GM12874 (cell line): ENCODE measurements around the gene RAP2A.

ENCODE experiments used
- CTCF ChIP-seq: IDR thresholded peaks from 2 replicates; pipeline ENCODE4 v1.5.1; 2011; ENCODE audit warnings: low read depth, mild to moderate bottlenecking, control low read depth, low read length, moderate library complexity; ENCODE audit not compliant: insufficient read depth

RAP2A gene

DNA sequence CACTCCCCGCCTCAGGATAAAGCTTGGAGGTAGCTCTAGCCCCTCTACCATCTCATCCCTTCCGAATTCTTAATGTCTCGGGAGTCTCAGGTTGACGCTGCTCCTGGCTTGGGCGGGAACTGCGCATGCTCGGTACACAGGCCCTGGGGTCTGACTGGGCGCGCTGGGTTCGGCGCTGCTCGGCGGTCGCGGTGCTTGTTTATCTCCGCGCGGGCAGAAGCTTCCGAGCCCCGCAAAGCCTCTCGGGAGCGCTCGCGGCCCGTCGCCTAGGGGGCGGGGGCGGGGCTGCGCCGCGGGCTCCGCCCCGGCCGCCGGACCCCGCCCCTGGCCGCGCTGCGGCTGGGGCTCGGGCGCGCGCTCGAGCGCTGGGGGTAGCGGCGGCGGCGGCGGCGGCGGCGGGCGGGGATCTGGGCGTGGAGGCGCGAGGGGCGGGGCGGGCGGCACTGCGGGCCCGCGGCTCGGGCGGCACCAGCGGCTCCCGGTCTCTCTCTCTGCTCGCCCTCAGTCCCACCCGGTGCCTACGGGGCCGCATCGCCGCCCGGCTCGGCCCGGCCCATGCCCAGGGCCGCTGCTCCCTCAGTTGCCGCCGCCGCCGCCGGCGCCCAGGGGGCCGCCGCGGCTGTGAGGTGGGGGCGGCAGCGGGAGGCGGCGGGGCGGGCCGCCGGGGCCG lies at the start of gene RAP2A:
Gene RAP2A (plus strand): TSS at position 443 of the 670 bp plus-strand sequence. CDS start 302 bp downstream, outside the sequence.
- TF ChIP-seq CTCF = peak; percentile 9; the same call in 1 of the 2 replicates

GRCh38 chr13:97384371-97384770 lies 49.6 kb upstream of the RAP2A start:
- no peak for TF ChIP-seq CTCF

- TF ChIP-seq CTCF = no peak
Measured at GRCh38 chr13:97385146-97385545, 48.8 kb upstream of the RAP2A start.

DNA sequence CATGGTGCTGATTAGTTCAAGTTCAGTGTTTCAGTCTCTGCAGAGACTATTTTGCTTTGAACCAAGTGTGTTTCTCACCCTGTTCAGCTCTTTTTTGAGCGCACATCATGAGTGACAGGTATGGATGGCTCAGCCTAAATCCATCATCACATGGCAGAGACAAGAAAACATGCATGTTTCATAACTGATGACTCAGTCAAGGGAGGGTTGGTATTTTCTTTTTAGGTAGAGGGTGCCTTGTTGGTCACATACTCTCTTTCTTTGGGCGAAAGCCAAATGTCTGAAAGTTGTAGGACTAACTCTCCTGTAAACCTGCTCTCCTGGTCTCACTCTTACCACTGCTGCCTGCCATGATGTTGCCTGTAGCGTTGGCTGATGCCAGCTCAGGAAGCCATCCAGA lies 48.1 kb upstream of the RAP2A start:
- TF ChIP-seq CTCF = no peak

DNA sequence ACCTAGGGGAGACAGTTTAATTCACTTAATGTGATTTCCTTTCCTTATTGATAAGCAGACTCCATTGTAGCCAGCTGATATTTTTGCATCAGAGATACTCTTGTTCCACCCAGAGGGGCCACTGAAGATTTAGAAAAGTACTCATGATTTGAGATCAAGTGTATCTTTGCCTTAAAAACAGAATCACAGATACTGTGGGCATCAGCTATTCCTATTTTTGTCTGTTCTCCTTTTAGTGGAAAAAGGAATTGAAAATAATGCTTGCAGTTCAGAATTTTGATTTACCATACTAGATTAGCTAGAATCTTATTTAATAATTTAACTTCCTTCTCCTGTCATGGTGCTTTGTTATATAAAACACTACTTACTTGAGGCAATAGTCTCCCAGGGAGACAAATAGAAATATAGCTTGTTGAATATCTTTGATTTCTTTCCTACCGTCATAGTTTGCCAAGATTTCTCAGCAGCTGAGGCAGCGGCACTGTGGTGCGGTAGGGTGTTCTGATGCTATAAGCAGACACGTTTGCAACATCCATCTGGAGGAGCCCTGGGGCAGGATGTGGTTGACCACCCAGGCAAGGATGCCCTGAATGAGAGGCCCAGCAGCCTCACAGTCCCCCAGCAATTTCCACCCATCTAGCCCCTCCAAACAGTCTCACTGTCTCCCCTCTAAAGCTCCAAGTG lies 47.0 kb upstream of the RAP2A start:
- no peak for TF ChIP-seq CTCF

- TF ChIP-seq CTCF = no peak
Measured at GRCh38 chr13:97387485-97387839, 46.5 kb upstream of the RAP2A start.

DNA sequence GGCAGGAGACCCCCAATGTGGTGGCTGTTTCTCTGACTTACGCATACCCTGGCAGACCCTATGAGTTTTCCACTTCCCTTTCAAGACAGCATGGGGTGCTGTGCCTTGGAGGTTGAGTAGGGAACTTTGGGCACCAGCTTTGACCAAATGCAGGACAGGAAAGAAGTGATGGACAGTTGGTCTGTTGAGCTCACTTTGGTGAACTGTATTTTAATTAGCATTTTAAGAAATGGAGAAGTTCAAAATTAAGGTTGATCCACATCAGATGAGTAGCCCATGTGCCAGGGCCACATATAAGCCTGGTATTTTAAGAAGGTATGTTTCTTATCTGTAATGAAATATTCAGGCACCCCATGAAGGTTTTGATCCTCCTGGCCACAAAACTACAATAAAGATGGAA lies 46.1 kb upstream of the RAP2A start:
- no peak for TF ChIP-seq CTCF
